ENCODE data around the gene VPS51. TPM values are rescaled to one million over a fixed set of nuclear protein-coding genes. Genes with fewer than 3 reads are reported as not detected.

The VPS51 gene
- total and polyA plus RNA-seq, 9 of the 15 experiments (the other 6 are each of a cell fraction or from before 2014, with no cell fraction given): 1.8 to 143 (median 46.8) TPM

- TF ChIP-seq ZNF518B (CRISPR knock-in tag; IDR thresholded peaks at IDR 0.05): no peak
- TF ChIP-seq KDM4B (IDR thresholded peaks at IDR 0.05; ENCODE audit: borderline replicate concordance in 2 of 2, low read depth in 1 of 2): peak in 1 of 2 experiments; percentile 94; a peak in 2 of 4 replicates
- TF ChIP-seq ZNF263 (CRISPR knock-in tag; IDR thresholded peaks at IDR 0.05; ENCODE audit: borderline replicate concordance): peak; percentile 80
- TF ChIP-seq ZFP36 (IDR thresholded peaks at IDR 0.05; ENCODE audit: low read depth, low read length, partially characterized antibody): peak; percentile 41
- TF ChIP-seq CHD7 (IDR thresholded peaks at IDR 0.05; ENCODE audit: low read depth, low read length): peak; percentile 61
- TF ChIP-seq GTF2B (IDR thresholded peaks at IDR 0.05; ENCODE audit: extremely low read depth, insufficient read length): peak; percentile 43
- peak; percentile 94 to 99 for TF ChIP-seq SIX5 (IDR thresholded peaks at IDR 0.05; ENCODE audit: borderline replicate concordance in 1 of 2, insufficient read depth in 1 of 2, low read depth in 1 of 2, low read length in 2 of 2)
These were observed at the start of gene VPS51 (continued) for GRCh38 chr11:65095974-65096806.

Measured in K562 (cell line).